D721Med (cell line): ENCODE data around the gene KRTDAP.

Experiments
- DNase-seq: peaks from one replicate; pipeline ENCODE4 v3.0.0; 2011; ENCODE audit warnings: low spot score; ENCODE audit not compliant: insufficient read length
- FAIRE-seq: peaks from 2 replicates; lab custom pipeline; 2011; peaks lifted over from hg19 to GRCh38; lab: Jason Lieb, UNC
- TF ChIP-seq, protein P1 (sequence below): IDR thresholded peaks from 2 replicates; pipeline ENCODE4 v1.5.1; 2012; ENCODE audit warnings: mild to moderate bottlenecking, control low read depth; ENCODE audit not compliant: insufficient read depth; ENCODE audit errors: missing control alignments

Gene KRTDAP

DNA sequence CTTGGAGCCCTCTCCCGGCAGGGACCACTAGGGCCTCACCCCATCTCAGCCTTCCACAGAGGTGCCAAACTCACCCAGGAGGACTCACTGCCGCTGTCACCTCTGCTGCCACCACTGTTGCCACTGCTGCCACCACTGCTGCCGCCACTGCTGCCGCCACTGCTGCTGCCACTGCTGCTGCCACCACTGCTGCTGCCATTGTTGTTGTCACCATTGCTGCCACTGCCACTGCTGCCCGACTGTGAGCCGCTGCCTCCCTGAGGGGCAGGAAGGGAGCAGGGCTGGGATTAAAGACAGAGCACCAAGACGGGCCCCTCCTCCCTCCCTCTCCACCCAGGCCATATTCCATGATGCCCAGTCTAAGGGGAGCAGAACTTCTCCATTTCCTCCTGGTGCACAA, 21.1 kb upstream of the KRTDAP start:
- TF ChIP-seq, protein P1, sequence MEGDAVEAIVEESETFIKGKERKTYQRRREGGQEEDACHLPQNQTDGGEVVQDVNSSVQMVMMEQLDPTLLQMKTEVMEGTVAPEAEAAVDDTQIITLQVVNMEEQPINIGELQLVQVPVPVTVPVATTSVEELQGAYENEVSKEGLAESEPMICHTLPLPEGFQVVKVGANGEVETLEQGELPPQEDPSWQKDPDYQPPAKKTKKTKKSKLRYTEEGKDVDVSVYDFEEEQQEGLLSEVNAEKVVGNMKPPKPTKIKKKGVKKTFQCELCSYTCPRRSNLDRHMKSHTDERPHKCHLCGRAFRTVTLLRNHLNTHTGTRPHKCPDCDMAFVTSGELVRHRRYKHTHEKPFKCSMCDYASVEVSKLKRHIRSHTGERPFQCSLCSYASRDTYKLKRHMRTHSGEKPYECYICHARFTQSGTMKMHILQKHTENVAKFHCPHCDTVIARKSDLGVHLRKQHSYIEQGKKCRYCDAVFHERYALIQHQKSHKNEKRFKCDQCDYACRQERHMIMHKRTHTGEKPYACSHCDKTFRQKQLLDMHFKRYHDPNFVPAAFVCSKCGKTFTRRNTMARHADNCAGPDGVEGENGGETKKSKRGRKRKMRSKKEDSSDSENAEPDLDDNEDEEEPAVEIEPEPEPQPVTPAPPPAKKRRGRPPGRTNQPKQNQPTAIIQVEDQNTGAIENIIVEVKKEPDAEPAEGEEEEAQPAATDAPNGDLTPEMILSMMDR, result no peak
- DNase-seq (no peak), FAIRE-seq (no peak)

DNA sequence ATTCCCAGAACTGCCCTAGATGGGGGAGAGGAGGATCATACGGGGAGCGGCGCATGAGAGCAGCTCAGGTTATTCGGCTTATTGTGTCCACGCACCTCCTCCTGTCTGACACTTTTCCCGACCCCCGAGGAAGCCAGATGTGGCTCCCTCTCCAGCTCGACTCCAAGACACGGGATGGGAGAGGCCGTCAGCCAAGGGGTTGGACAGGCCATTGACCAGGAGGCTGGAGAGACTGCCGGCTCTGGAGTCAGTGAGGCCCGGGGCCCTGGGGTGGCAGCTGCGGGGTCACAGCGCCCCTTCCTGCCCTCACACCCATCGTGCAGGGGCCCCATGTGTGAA, 20.3 kb upstream of the KRTDAP start:
- TF ChIP-seq, protein P1, result no peak
- FAIRE-seq (no peak), DNase-seq (no peak)

DNA sequence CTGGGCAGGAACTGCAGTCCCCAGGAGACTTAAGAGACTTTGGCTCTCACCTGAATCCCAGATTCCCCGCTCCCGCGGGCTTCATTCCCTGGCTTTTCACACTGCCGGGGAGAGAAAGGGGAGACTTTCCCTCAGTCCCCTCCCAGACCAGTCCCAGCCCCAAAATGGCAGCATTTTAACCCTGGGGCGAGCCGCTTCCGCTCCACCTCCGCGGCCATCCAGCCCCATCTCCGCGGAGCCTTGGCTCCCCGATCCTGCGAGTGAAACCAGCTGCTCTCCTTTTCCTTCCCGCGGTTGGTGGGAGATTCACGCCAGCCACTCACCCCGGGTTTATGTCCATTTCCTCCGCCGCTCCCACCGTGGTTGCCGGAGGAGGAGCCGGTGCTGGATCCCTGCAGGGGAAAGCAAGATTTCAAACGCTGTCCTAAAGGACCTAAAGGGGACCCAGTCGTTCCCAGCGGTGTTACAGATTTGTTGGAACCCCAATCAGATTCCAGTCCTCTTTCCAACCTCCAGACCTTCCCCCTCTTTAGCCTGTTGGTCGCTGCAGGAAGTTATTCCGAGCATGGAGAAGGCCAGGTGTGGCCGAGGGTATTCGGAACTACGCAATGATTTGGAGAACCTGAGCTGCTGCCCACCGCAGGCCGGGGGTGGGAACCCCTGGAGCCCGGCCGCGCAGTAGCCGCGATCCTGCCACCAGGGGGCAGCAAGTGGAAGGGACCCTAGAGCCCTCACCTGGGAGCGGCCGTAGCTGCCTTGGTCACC, 19.8 kb upstream of the KRTDAP start:
- TF ChIP-seq, protein P1, result peak; percentile 66
- DNase-seq (peak; percentile 89), FAIRE-seq (no peak)

DNA sequence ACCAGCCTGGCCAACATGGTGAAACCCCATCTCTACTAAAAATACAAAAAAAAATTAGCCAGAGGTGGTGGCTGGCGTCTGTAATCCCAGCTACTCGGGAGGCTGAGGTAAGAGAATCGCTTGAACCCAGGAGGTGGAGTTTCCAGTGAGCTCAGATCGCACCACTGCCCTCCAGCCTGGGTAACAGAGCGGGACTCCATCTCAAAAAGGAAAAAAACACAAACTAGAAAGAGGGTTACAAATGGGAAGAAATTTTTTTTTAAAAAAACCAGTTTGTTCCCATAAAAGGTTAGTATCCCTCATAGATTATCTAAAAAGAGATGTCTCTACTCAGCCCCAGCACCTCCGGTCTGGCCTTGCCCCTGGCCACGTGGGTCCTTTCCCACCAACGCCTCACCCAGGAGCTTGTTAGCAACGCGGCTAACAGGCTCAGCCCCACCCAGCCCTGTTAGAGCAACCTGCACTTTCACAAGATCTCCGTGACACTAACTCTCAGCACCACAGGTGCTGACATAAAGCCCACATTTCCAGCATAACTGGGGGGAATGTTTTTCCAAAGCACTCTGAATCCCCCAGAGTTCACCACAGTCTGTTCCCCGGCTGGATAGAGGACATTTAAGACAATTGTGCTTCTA, 18.9 kb upstream of the KRTDAP start:
- FAIRE-seq, result no peak
- TF ChIP-seq, protein P1, result no peak
- DNase-seq, result no peak

DNA sequence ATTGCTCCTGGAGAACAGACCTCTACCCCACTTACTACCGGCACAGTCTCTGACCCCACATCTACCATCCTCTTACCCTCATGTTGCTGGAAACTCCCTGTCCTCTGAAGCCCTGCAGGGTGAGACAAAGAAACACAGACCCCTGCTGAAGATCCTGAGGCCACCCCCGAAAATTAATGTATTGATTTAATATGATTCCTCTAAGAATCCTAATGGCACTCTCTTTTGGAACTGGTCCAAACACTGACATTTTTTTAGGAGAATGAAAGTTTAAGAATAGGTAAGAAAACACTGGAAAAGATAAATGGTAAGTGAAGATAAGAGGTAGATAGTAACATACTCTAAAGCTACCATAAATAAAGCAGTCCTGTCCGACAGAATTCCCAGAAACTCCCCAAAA, 17.9 kb upstream of the KRTDAP start:
- FAIRE-seq, result no peak
- TF ChIP-seq, protein P1, result no peak
- DNase-seq, result no peak

DNA sequence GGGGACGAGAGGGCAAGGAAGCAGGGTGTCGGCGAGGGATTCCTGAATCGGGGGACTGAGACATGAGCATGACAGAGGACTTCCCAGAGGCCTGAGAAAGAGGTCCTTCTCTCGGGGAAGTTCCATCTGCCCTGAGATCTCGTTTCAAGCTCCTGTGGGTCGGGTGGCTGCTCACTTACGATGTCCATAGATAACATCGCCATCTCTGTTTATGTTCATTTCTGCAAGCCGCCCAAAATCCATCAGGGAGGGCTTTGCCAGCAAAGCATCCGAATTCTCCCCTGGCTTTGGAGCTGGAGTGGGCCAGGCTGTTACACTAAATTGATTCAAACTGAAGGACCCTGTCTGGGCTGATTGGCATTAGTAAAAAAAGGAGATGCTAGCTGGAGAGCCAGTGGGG, 17.3 kb upstream of the KRTDAP start:
- TF ChIP-seq, protein P1, result no peak
- DNase-seq (no peak), FAIRE-seq (no peak)

DNA sequence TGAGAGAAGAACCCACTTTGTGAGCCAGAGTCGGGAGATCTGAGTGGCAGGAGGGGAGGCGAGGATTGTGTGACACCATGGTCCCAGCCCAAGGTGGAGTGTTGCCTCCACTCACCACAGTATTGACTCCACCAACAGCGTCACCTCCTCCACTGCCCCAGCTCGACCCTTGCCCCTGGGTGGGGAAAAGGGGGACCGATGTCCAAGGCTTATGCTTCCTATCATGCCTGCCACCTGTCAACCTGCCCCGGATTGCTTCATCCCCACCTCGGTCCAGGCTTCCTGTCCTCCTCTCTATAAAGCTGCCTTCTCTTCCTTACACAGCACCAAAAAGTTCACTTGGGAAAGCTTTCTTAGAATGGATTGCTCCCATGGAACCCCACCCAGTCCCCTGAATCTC, 15.7 kb upstream of the KRTDAP start:
- TF ChIP-seq, protein P1, result no peak
- FAIRE-seq, result no peak

More for the DNA sequence above, 15.7 kb upstream of the KRTDAP start:
- DNase-seq, result no peak
